Neutrophil (primary cell): ENCODE measurements around the gene PRPF4.

Experiments used
- H3K27ac ChIP-seq: fragments of 200-600 bp; sonication (generic); 2 replicates; pipeline ENCODE4 v1.5.1; 2016; ENCODE audit warnings: mild to moderate bottlenecking, moderate library complexity
- H3K27me3 ChIP-seq: fragments of 200-600 bp; sonication (generic); 2 replicates; pipeline ENCODE4 v1.6.0; 2016; ENCODE audit warnings: mild to moderate bottlenecking
- H3K36me3 ChIP-seq: fragments of 200-600 bp; sonication (generic); 2 replicates; pipeline ENCODE4 v1.5.1; 2017
- H3K4me1 ChIP-seq, 2 experiments: fragments of 200-600 bp in 1 of 2; sonication (generic) in 1 of 2; 1 replicate in 1 of 2; 2 replicates in 1 of 2; pipeline versions ENCODE4 v1.5.1 to v1.6.1; 2013 to 2016; ENCODE audit warnings: low read depth in 1 of 2, low read length in 1 of 2, mild to moderate bottlenecking in 1 of 2, moderate library complexity in 1 of 2; ENCODE audit not compliant: control insufficient read depth in 1 of 2, insufficient read depth in 1 of 2
- H3K4me3 ChIP-seq, 2 experiments: fragments of 200-600 bp in 1 of 2; sonication (generic) in 1 of 2; 1 replicate in 1 of 2; 2 replicates in 1 of 2; pipeline ENCODE4 v1.5.1; 2013 to 2016; ENCODE audit warnings: low read depth in 1 of 2, low read length in 1 of 2, mild to moderate bottlenecking in 1 of 2, moderate library complexity in 1 of 2
- H3K9me3 ChIP-seq: fragments of 200-600 bp; sonication (generic); 2 replicates; pipeline ENCODE4 v1.5.1; 2016
- CTCF ChIP-seq: fragments of 200-600 bp; sonication (generic); IDR thresholded peaks from 2 replicates; pipeline ENCODE4 v1.5.1; 2016; ENCODE audit warnings: antibody characterized with exemption

Gene PRPF4

DNA sequence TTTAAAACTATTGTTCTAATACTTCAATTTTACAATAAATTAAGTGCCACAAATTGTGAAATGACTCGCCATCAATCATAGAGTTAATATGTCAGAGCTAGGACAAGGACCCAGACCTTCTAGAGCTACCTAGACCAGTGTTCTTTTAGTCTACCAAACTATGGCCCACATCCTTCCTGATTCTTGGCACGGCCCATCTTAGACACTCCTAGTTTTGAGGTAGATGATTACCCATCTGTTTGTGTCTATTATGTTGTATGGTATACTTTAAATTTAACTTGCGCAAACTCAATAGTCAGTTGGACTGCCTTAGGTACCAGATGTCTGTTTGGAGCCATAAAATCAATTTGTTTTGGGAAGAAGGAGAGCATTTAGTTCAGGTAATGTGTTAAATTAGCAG is 17.6 kb upstream of the PRPF4 start:
- no peak overlapping the region for H3K27ac ChIP-seq
- H3K4me3 ChIP-seq, result no peak overlapping the region
- peaks cover 47% of the 10 kb centered on the region for H3K36me3 ChIP-seq
- no peaks in the 10 kb centered on the region for H3K9me3 ChIP-seq
- H3K4me1 ChIP-seq, result peaks cover 17 to 25% of the 10 kb centered on the region in 2 experiments
- no peak for TF ChIP-seq CTCF
- no peaks in the 10 kb centered on the region for H3K27me3 ChIP-seq

- Histone ChIP-seq H3K9me3 (no peaks in the 10 kb centered on the region), H3K36me3 (peaks cover 49% of the 10 kb centered on the region), H3K27ac (no peak overlapping the region), H3K4me1 (peaks cover 17 to 25% of the 10 kb centered on the region in 2 experiments), H3K27me3 (no peaks in the 10 kb centered on the region), H3K4me3 (no peak overlapping the region)
- TF ChIP-seq CTCF, result no peak
Observed at GRCh38 chr9:113258282-113258681, 17.2 kb upstream of the PRPF4 start.

DNA sequence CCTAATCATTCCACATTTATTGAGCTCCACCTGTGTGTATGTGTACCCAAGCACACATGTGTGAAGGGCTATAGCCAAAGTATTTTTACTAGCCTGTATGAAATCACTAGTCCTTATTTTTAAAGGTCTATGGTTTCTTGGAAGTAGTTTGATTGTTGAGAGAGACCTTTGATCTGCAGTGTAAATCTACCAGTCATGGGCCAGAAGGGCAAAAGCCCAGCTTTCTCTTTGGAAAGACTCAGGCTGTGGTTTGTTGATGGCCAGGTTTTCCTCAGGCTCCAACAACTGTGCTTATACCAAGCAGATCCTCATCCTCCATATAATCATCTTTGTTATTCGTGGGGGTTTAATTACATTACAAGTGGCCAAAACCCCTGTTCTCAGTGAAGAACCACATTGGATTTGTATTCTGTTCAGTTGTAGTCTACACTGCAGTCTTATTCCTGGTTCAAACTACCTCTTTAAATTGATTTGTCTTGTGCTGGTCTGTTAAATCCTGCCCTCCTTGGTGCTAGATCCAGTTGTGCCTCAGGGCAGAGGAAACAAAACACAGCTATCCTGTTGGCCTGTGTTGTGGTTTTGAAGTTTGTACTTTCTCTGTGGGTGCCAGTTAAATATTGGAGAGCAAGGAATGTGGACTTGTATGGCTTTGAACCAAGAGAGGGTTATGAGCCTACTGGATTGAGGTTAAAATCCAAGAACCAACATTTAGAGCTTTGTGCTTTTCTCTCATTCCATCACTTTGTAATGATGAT is 13.4 kb upstream of the PRPF4 start:
- H3K9me3 ChIP-seq, result no peaks in the 10 kb centered on the region
- no peak for TF ChIP-seq CTCF
- peaks cover 54% of the 10 kb centered on the region for H3K36me3 ChIP-seq
- H3K4me1 ChIP-seq, result no peaks in the 10 kb centered on the region
- no peak overlapping the region for H3K27ac ChIP-seq
- H3K4me3 ChIP-seq, result no peak overlapping the region
- no peaks in the 10 kb centered on the region for H3K27me3 ChIP-seq

DNA sequence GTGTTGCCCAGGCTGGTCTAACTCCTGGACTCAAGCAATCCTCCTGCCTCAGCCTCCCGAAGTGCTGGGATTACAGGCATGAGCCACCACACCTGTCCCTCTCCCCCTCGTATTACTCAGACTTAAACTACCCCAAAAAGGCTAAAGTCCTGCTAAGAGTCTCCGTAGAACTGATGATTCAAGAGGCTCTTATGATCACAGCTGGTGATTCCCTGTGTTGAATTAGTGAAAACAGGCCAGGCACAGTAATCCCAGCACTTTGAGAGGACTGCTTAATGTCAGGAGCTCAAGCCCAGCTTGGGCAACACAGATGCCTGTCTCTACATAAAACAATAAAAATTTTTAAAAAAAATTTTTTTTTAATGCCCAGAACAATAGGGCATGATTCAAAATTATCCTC is 9.3 kb upstream of the PRPF4 start:
- TF ChIP-seq CTCF, result no peak
- Histone ChIP-seq H3K27ac (no peak overlapping the region), H3K4me1 (no peaks in the 10 kb centered on the region), H3K27me3 (no peaks in the 10 kb centered on the region), H3K4me3 (no peak overlapping the region), H3K9me3 (no peaks in the 10 kb centered on the region), H3K36me3 (peaks cover 58% of the 10 kb centered on the region)

DNA sequence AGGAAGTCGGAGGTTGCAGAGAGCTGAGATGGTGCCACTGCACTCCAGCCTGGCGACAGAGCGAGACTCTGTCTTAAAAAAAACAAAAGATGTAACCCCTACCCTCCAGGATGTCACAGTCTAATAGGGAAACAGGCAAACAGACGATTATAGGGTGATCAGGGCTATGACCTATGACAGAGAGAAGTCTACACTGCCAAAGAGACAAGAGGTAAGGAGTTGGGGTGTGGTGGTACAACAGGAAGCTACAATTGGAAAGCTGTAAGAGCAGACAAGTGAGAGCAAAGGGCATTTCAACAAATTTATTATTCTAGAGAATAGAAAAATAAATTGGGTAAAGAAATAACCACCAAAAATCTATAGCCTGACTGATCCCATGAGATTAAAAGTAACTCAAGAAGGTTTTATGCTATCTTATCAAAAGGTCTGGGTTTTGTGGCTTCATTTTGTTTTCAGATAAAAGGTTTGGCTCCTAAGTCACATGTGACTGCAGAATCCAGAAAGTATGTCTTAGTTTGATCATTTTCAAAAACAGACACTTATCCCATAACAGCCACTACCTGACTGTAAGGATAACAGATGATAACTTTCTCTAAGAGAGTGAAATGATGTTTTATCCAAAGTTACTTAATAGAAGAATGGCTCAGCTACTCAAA is 7.4 kb upstream of the PRPF4 start:
- H3K27me3 ChIP-seq, result no peaks in the 10 kb centered on the region
- no peak overlapping the region for H3K4me3 ChIP-seq
- no peak for TF ChIP-seq CTCF
- no peak overlapping the region for H3K27ac ChIP-seq
- H3K4me1 ChIP-seq, result no peaks in the 10 kb centered on the region
- H3K36me3 ChIP-seq, result peaks cover 58% of the 10 kb centered on the region
- no peaks in the 10 kb centered on the region for H3K9me3 ChIP-seq
